Bronchus fibroblast of lung (primary cell): Measurements from ENCODE around the gene SPACA9. TPM values are rescaled to one million over a fixed set of nuclear protein-coding genes. Genes with fewer than 3 reads are reported as not detected.

ENCODE experiments used
- total RNA-seq: library from RNA; depleted of rRNA; stranded (reverse); fragments of >200 nt; gene quantifications from 2 replicates; pipeline ENCODE4 v1.2.3, GENCODE V29; 2015

SPACA9 gene
- 3.3 and 3.7 TPM in 2 replicates for total RNA-seq

DNA sequence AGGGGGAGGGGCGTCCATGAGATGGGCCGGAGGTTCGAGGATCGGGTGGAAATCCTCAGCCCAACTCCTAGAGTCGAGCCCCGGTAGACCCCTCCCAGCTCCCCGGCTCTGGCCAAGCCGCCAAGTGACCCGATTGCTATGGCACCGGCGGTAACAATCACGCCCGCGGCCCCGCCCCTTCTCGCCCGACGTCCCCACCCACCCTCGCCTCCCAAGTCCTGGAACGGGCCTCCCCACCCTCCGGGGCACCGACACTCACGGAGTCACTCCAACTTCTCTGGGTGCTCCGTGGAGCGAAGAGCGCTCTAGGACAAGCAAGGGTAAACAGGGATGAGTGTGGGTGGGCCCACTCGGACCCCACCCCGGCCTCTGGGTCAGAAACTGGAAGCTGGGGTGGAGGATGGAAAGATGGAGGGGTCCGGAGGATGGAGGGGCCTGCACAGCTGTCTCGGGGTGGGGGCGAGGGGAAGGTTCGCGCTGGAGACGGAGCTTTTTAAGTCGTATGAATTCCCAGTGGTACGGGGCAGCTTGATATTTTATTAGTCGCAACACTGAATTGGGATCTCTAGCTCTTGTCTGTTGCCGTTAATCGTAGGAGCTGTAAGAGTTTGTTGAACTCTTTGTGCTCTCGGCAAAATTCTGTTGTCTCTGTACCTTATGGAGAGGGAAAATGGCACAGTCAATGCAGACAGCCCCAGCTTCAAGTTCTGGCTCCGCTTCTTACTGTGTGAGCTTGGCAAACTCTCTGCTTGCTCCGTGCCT lies at the start of gene SPACA9:
SPACA9 (plus strand) TSS at position 204 of the 762 bp plus-strand sequence. CDS start 5,050 bp downstream, outside the sequence.

DNA sequence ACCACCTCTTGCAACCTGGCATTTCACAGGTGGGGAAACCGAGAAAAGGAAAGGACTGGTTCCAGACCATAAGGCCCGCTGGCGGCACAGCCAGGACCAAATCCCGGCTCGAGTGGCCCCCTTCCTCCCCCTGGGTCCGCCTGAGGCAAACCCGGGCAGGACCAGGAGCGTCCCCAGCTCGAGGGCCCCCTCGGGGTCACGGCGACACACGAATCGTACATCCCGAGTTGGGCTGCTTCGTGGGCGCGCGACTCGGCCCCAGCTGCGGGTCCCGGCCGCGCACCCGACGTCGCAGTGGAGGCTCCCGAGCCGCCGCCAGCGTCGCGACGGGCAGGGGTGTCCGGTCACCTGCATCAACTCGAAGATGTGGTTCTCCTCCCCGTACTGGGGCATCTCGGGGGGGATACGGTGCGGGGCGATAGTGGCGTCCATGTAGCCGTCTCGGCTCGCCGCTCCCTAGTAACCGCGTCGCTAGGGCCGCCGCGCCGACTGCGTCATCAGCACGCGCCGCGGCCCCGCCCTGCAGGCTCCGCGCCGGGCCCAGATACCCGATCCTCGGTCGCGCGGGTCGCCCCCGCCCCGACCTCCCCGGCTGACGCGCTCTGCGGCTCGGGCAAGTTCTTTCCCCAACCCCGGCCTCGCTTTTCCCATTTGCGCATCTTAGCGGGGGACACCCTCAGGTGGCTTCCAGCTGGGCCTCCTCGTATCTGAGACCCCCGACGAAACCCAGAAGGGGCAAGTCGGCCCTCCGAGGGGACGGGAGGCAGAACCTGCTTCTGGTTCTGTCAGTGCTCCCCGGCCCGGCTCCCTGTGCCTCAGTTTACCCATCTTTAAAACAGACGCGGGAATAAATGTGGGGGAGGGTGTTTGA lies 639 bp upstream of the SPACA9 start, which contains the start of gene AK8:
AK8 (minus strand) TSS at position 461 of the 871 bp plus-strand sequence; CDS start at position 432, 29 bp downstream.

Other genes with a start within 250 kb of the SPACA9 start
- 8.0 and 8.2 TPM in 2 replicates for gene DDX31, start 208.9 kb upstream of the SPACA9 start, total RNA-seq
- 7.0 and 8.6 TPM in 2 replicates for gene GTF3C4, start 208.4 kb upstream of the SPACA9 start, total RNA-seq
- gene AK8, start 614 bp upstream of the SPACA9 start, total RNA-seq, result 0.34 and 0.59 TPM in 2 replicates
- gene TSC1, start 65.7 kb downstream of the SPACA9 start, total RNA-seq, result 17.4 and 20.3 TPM in 2 replicates
- under 0.01 TPM in 1 of 2 replicates, not detected in the other for gene GFI1B, start 99.8 kb downstream of the SPACA9 start, total RNA-seq
- 55.5 and 59.3 TPM in 2 replicates for gene GTF3C5, start 152.1 kb downstream of the SPACA9 start, total RNA-seq
- gene CEL, start 183.1 kb downstream of the SPACA9 start, total RNA-seq, result 0.17 and 0.30 TPM in 2 replicates
- gene RALGDS, start 242.3 kb downstream of the SPACA9 start, total RNA-seq, result 17.2 and 19.5 TPM in 2 replicates